HEK293 (cell line): Measurements from ENCODE around the gene COG1.

Experiments used
- CTCF ChIA-PET: fragments of 350-600 bp; formaldehyde crosslinking; extraction: SDS; loops from one replicate; lab custom pipeline; 2021; ENCODE audit warnings: antibody characterized with exemption; lab: Yijun Ruan, JAX
- POLR2A ChIA-PET: fragments of 300-600 bp; formaldehyde crosslinking; extraction: SDS; loops from one replicate; lab custom pipeline; 2020; ENCODE audit warnings: antibody characterized with exemption, inconsistent platforms; lab: Yijun Ruan, JAX
- H3K27ac ChIP-seq: fragments of 200-500 bp; sonication (Bioruptor generic); 2 replicates; pipeline ENCODE4 v1.5.1; 2014; ENCODE audit warnings: low read depth, low read length, control low read depth, inconsistent platforms; ENCODE audit errors: extremely low read depth
- H3K36me3 ChIP-seq, 2 experiments: fragments of 200-500 bp in 1 of 2; sonication (Bioruptor generic) in 1 of 2; 1 replicate in 1 of 2; 2 replicates in 1 of 2; pipeline ENCODE4 v1.5.1; 2014 to 2017; ENCODE audit warnings: inconsistent platforms in 2 of 2, low read length in 2 of 2; ENCODE audit not compliant: control insufficient read depth in 2 of 2, insufficient read depth in 1 of 2
- H3K4me1 ChIP-seq: fragments of 200-500 bp; sonication (Bioruptor generic); 2 replicates; pipeline ENCODE4 v1.5.1; 2014; ENCODE audit warnings: mild to moderate bottlenecking, low read length, inconsistent platforms; ENCODE audit not compliant: control insufficient read depth, insufficient read depth
- H3K4me3 ChIP-seq: 2 replicates; pipeline ENCODE4 v1.5.1; 2011; ENCODE audit warnings: low read depth, mild to moderate bottlenecking, control low read depth, low read length, moderate library complexity
- H3K9me3 ChIP-seq: fragments of 200-500 bp; sonication (Bioruptor generic); 2 replicates; pipeline ENCODE4 v1.5.1; 2014; ENCODE audit warnings: low read depth, low read length, inconsistent platforms; ENCODE audit not compliant: control insufficient read depth, insufficient read depth
- GLI4 ChIP-seq: fragments of 450-650 bp; formaldehyde crosslinking; IDR thresholded peaks from 2 replicates; pipeline ENCODE4 v1.5.1; 2016; ENCODE audit warnings: missing biosample characterization, missing genetic modification characterization
- MYNN ChIP-seq: fragments of 450-650 bp; formaldehyde crosslinking; IDR thresholded peaks from 2 replicates; pipeline ENCODE4 v1.5.1; 2016; ENCODE audit warnings: missing biosample characterization, missing genetic modification characterization, borderline replicate concordance
- SCRT2 ChIP-seq: fragments of 450-650 bp; formaldehyde crosslinking; IDR thresholded peaks from 2 replicates; pipeline ENCODE4 v1.5.1; 2016; ENCODE audit warnings: missing biosample characterization, missing genetic modification characterization
- ZEB2 ChIP-seq: fragments of 450-650 bp; formaldehyde crosslinking; IDR thresholded peaks from 2 replicates; pipeline ENCODE4 v1.5.1; 2016; ENCODE audit warnings: missing biosample characterization, missing genetic modification characterization
- ZNF146 ChIP-seq: fragments of 450-650 bp; formaldehyde crosslinking; IDR thresholded peaks from 2 replicates; pipeline ENCODE4 v1.5.1; 2016; ENCODE audit warnings: missing biosample characterization, missing genetic modification characterization
- ZNF184 ChIP-seq: fragments of 450-650 bp; IDR thresholded peaks from 2 replicates; pipeline ENCODE4 v1.5.1; 2018; ENCODE audit warnings: missing biosample characterization, mild to moderate bottlenecking, missing genetic modification characterization
- ZNF239 ChIP-seq: fragments of 450-650 bp; formaldehyde crosslinking; IDR thresholded peaks from 2 replicates; pipeline ENCODE4 v1.5.1; 2016; ENCODE audit warnings: missing biosample characterization, missing genetic modification characterization
- ZNF266 ChIP-seq: fragments of 450-650 bp; formaldehyde crosslinking; IDR thresholded peaks from 2 replicates; pipeline ENCODE4 v1.5.1; 2016; ENCODE audit warnings: missing biosample characterization, missing genetic modification characterization, low read depth
- ZNF292 ChIP-seq: fragments of 450-650 bp; formaldehyde crosslinking; IDR thresholded peaks from 2 replicates; pipeline ENCODE4 v1.5.1; 2016; ENCODE audit warnings: low read depth, missing biosample characterization, missing genetic modification characterization, borderline replicate concordance
- ZNF302 ChIP-seq: fragments of 450-650 bp; formaldehyde crosslinking; IDR thresholded peaks from 2 replicates; pipeline ENCODE4 v1.5.1; 2016; ENCODE audit warnings: missing biosample characterization, missing genetic modification characterization, low read depth
- ZNF560 ChIP-seq: fragments of 450-650 bp; formaldehyde crosslinking; IDR thresholded peaks from 2 replicates; pipeline ENCODE4 v1.5.1; 2017; ENCODE audit warnings: missing biosample characterization, missing genetic modification characterization, borderline replicate concordance
- ZNF600 ChIP-seq: fragments of 450-650 bp; formaldehyde crosslinking; IDR thresholded peaks from 2 replicates; pipeline ENCODE4 v1.5.1; 2016; ENCODE audit warnings: missing biosample characterization, missing genetic modification characterization
- ZNF610 ChIP-seq: fragments of 450-650 bp; formaldehyde crosslinking; IDR thresholded peaks from 2 replicates; pipeline ENCODE4 v1.5.1; 2016; ENCODE audit warnings: missing biosample characterization, missing genetic modification characterization, borderline replicate concordance
- ZNF670 ChIP-seq: fragments of 450-650 bp; formaldehyde crosslinking; IDR thresholded peaks from 2 replicates; pipeline ENCODE4 v1.5.1; 2016; ENCODE audit warnings: missing biosample characterization, missing genetic modification characterization, low read depth
- ZNF677 ChIP-seq: fragments of 450-650 bp; IDR thresholded peaks from 2 replicates; pipeline ENCODE4 v1.5.0; 2018; ENCODE audit warnings: missing biosample characterization, mild to moderate bottlenecking, missing genetic modification characterization, moderate library complexity
- ZSCAN23 ChIP-seq: fragments of 450-650 bp; formaldehyde crosslinking; IDR thresholded peaks from 2 replicates; pipeline ENCODE4 v1.5.1; 2016; ENCODE audit warnings: missing biosample characterization, missing genetic modification characterization

Gene COG1

DNA sequence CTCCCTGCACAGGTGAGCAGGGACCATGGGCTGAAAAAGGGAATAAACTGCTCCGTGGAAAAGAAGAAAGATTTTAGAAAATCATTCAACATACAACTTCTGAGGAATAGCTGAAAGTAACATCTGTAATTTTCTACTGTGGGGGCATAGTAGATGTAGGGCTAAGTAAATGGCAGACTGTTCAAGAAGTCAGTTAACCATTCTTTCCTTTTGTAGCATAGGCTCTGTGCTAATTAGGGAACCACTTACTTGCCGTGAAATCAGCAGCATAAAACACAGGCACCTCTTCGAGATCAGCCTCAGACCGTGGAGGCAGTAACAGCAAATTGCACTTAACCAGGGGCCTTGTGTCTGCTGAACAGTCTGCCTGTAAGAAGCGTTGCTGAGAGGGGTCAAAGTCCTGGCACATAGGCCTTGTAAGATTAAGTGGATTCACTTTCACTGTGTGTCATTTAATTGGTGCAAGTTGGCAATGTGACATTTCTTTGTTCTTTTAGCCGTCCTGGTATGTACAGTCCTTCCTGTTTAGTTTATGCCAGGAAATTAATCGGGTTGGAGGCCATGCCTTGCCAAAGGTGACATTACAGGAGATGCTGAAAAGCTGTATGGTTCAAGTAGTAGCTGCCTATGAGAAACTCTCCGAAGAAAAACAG lies 10.4 kb downstream of the COG1 start (continued):
- TF ChIP-seq ZNF146 (tag by site-specific recombination) (no peak), ZNF560 (no peak)
- TF ChIP-seq, all 188 proteins: peak for 0

DNA sequence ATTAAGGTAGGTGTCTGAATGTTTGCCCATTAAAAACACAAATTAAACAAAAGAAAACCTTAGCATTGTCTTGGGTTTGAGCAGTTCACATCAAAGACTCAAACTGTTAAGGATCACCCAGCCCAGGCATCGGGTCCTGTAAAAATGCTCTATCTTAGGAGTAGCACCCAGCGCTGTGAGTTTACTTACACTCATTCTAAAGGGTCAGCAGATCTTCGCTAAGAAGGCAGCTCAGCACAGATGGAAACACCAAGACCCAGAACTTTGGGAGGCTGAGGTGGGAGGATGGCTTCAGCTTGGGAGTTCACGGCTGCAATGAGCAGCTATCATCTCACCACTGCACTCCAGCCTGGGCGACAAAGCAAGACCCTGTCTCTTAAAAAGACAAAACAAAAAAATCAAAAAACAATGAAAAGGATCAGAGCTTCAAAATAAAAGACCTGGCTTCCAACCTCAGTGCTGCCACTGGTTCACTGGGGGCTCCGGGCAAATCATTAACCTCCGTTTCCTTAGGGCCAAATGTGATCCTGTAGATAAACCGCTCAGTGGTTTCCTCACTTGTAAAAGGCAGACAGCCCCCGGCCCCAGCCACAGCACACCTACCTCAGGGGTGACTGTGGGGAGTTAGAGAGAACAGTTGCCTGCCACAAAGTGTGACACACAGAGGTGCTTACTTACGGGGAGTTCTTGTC lies 11.1 kb downstream of the COG1 start:
- H3K4me1 ChIP-seq, result no peaks in the 10 kb centered on the region
- H3K4me3 ChIP-seq, result no peak overlapping the region
- no peak overlapping the region for H3K27ac ChIP-seq
- TF ChIP-seq MYNN (tag by site-specific recombination), result peak; percentile 90
- no peak for TF ChIP-seq ZNF560
- CTCF ChIA-PET, result interaction anchor here (1.0 to 1.2 kb wide), 2 partner anchors 13 to 167 kb away, joined by 3 to 5 read pairs; no protein-coding TSS in a partner anchor
- POLR2A ChIA-PET, result no interaction called here
- peaks cover 68 to 100% of the 10 kb centered on the region in 2 experiments for H3K36me3 ChIP-seq
- H3K9me3 ChIP-seq, result no peaks in the 10 kb centered on the region

- TF ChIP-seq ZNF266 (no peak), ZNF239 (tag by site-specific recombination) (no peak), ZNF670 (tag by site-specific recombination) (no peak), ZNF302 (no peak), ZNF292 (tag by site-specific recombination) (no peak), ZNF677 (tag by site-specific recombination) (no peak), ZEB2 (no peak)
- ChIA-PET POLR2A (interaction anchor here (1.2 to 1.4 kb wide), 2 partner anchors 12 to 27 kb away, joined by 3 read pairs; a partner anchor contains a TSS), CTCF (no interaction called here)
- Histone ChIP-seq H3K4me1 (0 out of 2 replicates have a peak, but pooled peaks cover 2% of the 10 kb centered on the region), H3K9me3 (no peaks in the 10 kb centered on the region), H3K27ac (peak overlapping the region; percentile 11; the same call in 1 of the 2 replicates), H3K4me3 (no peak overlapping the region), H3K36me3 (peaks cover 65 to 97% of the 10 kb centered on the region in 2 experiments)
Measured at GRCh38 chr17:73205459-73205961, 12.7 kb downstream of the COG1 start.

DNA sequence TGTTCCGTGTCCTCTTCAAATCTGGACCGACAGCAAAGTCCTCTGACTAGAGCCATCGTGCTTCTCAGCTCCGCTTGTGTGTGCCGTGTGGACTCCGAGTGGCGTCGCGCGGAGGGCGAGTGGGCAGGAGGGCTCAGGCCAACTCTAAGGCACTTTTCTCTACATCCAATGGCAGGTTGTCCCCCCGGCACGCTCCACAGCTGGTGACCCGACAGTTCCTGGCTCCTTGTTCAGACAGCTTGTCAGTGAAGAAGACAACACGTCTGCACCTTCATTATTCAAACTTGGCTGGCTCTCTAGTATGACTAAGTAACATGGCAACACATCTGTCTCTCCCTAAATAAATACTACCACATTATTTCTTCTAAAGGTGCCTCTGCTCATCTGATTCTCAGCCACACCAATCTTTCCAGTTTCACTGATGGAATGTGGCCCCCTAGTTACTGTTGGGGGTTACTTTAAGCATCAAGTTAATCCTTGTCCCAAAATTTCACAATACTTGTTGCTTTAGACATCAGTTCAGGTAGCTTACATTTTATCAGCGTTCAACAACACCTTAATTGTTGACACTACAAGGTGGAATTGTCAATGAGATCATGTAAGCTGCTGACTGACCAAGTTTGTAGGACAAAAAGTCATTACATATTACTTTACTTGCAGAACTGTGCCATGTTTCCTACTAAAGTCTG lies 15.4 kb downstream of the COG1 start:
- no peak overlapping the region; the same call in 1 of the 2 replicates for H3K27ac ChIP-seq
- no peaks in the 10 kb centered on the region for H3K9me3 ChIP-seq
- ChIA-PET CTCF (interaction anchor here (0.7 to 1.9 kb wide), 6 partner anchors 12 to 651 kb away, joined by 3 to 7 read pairs (median 5); a partner anchor contains a TSS), POLR2A (no interaction called here)
- TF ChIP-seq SCRT2 (tag by site-specific recombination) (peak; percentile 78), ZNF610 (tag by site-specific recombination) (no peak), ZSCAN23 (no peak), ZNF184 (tag by site-specific recombination) (no peak)
- no peak overlapping the region for H3K4me3 ChIP-seq
- H3K36me3 ChIP-seq, result peaks cover 56 to 70% of the 10 kb centered on the region in 2 experiments
- 0 out of 2 replicates have a peak, but pooled peaks cover 2% of the 10 kb centered on the region for H3K4me1 ChIP-seq

DNA sequence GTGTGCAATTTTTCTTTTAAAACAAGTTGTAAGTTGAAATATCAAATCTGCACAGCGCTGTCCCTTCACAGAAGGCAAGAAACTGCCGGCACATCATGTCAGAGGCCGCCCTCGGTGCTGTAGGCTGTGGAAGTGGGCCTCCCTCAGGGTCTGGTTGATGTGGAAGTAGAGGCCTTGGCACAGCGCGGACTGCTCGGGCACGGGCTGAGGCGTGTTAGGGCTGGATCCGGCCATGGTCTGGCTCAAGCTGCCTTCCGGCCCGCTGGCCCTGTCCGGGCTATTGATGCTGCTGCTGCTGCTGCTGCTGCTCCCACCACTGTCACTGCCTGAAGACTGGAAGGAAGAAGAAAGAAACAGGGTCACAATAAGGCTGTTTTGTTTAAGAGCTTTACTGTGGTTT lies 16.6 kb downstream of the COG1 start:
- Histone ChIP-seq H3K36me3 (peaks cover 48 to 58% of the 10 kb centered on the region in 2 experiments), H3K4me3 (no peak overlapping the region), H3K9me3 (no peaks in the 10 kb centered on the region), H3K27ac (no peak overlapping the region), H3K4me1 (peaks cover 3% of the 10 kb centered on the region; the same call in 1 of the 2 replicates)
- ChIA-PET POLR2A (no interaction called here), CTCF (interaction anchor here (0.6 to 1.9 kb wide), 2 partner anchors 19 to 24 kb away, joined by 6 read pairs; no protein-coding TSS in a partner anchor)
- TF ChIP-seq ZNF600 (peak; percentile 28; the same call in 1 of the 2 replicates), GLI4 (no peak)
